CD14-positive monocyte (primary cell): ENCODE data around the gene TIRAP. TPM values are rescaled to one million over a fixed set of nuclear protein-coding genes. Genes with fewer than 3 reads are reported as not detected.

Source experiments
- DNase-seq, 3 donors: peaks; one replicate each; pipeline ENCODE4 v3.0.0-alpha.2; 2011 to 2022
- H2AFZ ChIP-seq: 2 replicates; pipeline ENCODE4 v1.6.0; 2012; ENCODE audit warnings: mild to moderate bottlenecking, low read depth, low read length, inconsistent platforms; ENCODE audit not compliant: insufficient read depth, poor library complexity, severe bottlenecking
- H3K27ac ChIP-seq, 2 donors: 1 replicate in 1 of 2; 2 replicates in 1 of 2; pipeline ENCODE4 v1.5.1; 2012 to 2013; ENCODE audit warnings: low read length in 2 of 2, control low read depth in 1 of 2, inconsistent platforms in 1 of 2, low read depth in 1 of 2, mild to moderate bottlenecking in 1 of 2
- H3K27me3 ChIP-seq, 2 donors: one replicate each; pipeline versions ENCODE4 v1.6.0 to v1.6.1; 2011 to 2013; ENCODE audit warnings: low read length in 2 of 2; ENCODE audit not compliant: control insufficient read depth in 2 of 2, insufficient read depth in 2 of 2
- H3K36me3 ChIP-seq, 2 donors: replicated peaks in 1 of 2; 1 replicate in 1 of 2; 2 replicates in 1 of 2; pipeline versions ENCODE4 v1.5.1 to v1.6.1; 2012 to 2013; ENCODE audit warnings: low read length in 2 of 2, control low read depth in 1 of 2, inconsistent platforms in 1 of 2, mild to moderate bottlenecking in 1 of 2; ENCODE audit not compliant: insufficient read depth in 2 of 2, control insufficient read depth in 1 of 2
- H3K4me1 ChIP-seq, 2 donors: 1 replicate in 1 of 2; 2 replicates in 1 of 2; pipeline versions ENCODE4 v1.5.1 to v1.6.1; 2012 to 2013; ENCODE audit warnings: low read length in 2 of 2, control low read depth in 1 of 2, inconsistent platforms in 1 of 2, mild to moderate bottlenecking in 1 of 2, moderate library complexity in 1 of 2; ENCODE audit not compliant: insufficient read depth in 2 of 2, control insufficient read depth in 1 of 2
- H3K4me2 ChIP-seq: replicated peaks from 2 replicates; pipeline ENCODE3; 2012; ENCODE audit warnings: low read length, moderate library complexity, mild to moderate bottlenecking; ENCODE audit not compliant: poor library complexity, severe bottlenecking; ENCODE audit errors: extremely low read depth
- H3K4me3 ChIP-seq, 3 experiments: fragments of 200-600 bp in 1 of 3; sonication (generic) in 1 of 3; replicated peaks in 1 of 3; 1 replicate in 2 of 3; 2 replicates in 1 of 3; pipeline ENCODE4 v1.5.1; 2011 to 2013; ENCODE audit warnings: low read length in 3 of 3, mild to moderate bottlenecking in 3 of 3, control low read depth in 2 of 3, low read depth in 2 of 3, inconsistent platforms in 1 of 3, moderate library complexity in 1 of 3
- H3K79me2 ChIP-seq: 2 replicates; pipeline ENCODE4 v1.6.0; 2012; ENCODE audit warnings: mild to moderate bottlenecking, control low read depth, inconsistent platforms, low read length, moderate library complexity; ENCODE audit not compliant: insufficient read depth
- H3K9ac ChIP-seq: 2 replicates; pipeline ENCODE4 v1.6.0; 2017; ENCODE audit warnings: low read length, mild to moderate bottlenecking; ENCODE audit not compliant: insufficient read depth, poor library complexity, severe bottlenecking
- H3K9me3 ChIP-seq, 2 donors: replicated peaks in 1 of 2; 1 replicate in 1 of 2; 2 replicates in 1 of 2; pipeline versions ENCODE4 v1.5.1 to v1.6.1; 2012 to 2013; ENCODE audit warnings: low read length in 2 of 2, control low read depth in 1 of 2; ENCODE audit not compliant: control insufficient read depth in 1 of 2, insufficient read depth in 1 of 2
- H4K20me1 ChIP-seq: 2 replicates; pipeline ENCODE4 v1.6.0; 2012; ENCODE audit warnings: mild to moderate bottlenecking, low read length, control low read depth, moderate library complexity; ENCODE audit not compliant: insufficient read depth
- H3K27ac Mint-ChIP-seq, 7 donors: one replicate each; pipeline ENCODE4 v1.8.0; 2020; ENCODE audit warnings: mild to moderate bottlenecking in 7 of 7, mixed read lengths in 7 of 7, moderate library complexity in 6 of 7, inconsistent platforms in 2 of 7
- H3K27me3 Mint-ChIP-seq, 3 donors: one replicate each; pipeline ENCODE4 v1.8.0; 2021 to 2022; ENCODE audit warnings: low read depth in 3 of 3, mild to moderate bottlenecking in 3 of 3, mixed read lengths in 3 of 3, moderate library complexity in 3 of 3, inconsistent platforms in 1 of 3
- H3K36me3 Mint-ChIP-seq, 2 donors: one replicate each; pipeline ENCODE4 v1.8.0; 2020; ENCODE audit warnings: mixed read lengths in 2 of 2, inconsistent platforms in 1 of 2, mild to moderate bottlenecking in 1 of 2
- H3K4me1 Mint-ChIP-seq: one replicate; pipeline ENCODE4 v1.8.0; 2020; ENCODE audit warnings: mild to moderate bottlenecking, mixed read lengths
- H3K4me3 Mint-ChIP-seq, 2 donors: one replicate each; pipeline ENCODE4 v1.8.0; 2020; ENCODE audit warnings: mild to moderate bottlenecking in 2 of 2, mixed read lengths in 2 of 2, moderate library complexity in 1 of 2
- H3K9me3 Mint-ChIP-seq, 7 donors: one replicate each; pipeline ENCODE4 v1.8.0; 2020 to 2022; ENCODE audit warnings: mixed read lengths in 7 of 7, mild to moderate bottlenecking in 6 of 7, moderate library complexity in 6 of 7, inconsistent platforms in 2 of 7
- CTCF ChIP-seq: fragments of 200-600 bp; IDR thresholded peaks from one replicate; pipeline ENCODE4 v1.8.0; 2022; ENCODE audit warnings: antibody characterized with exemption, mild to moderate bottlenecking
- WGBS: methylation state at CpG from one replicate; pipeline ENCODE4 v1.1.5; 2013; ENCODE audit warnings: missing lambda C conversion rate; ENCODE audit not compliant: insufficient coverage; 5-methylcytosine and 5-hydroxymethylcytosine counted together
- intact Hi-C, 2 donors: fragments of 100-400 bp; cut with micrococcal nuclease; formaldehyde crosslinking; loops; one replicate each; pipeline versions ENCODE4 v1.15.0 to v1.15.1; 2023
- polyA plus RNA-seq, 3 donors: library from polyadenylated mRNA; depleted of rRNA in 1 of 3; unstranded in 2 of 3; stranded (reverse) in 1 of 3; fragments of 300-500 nt in 2 of 3; fragments of >200 nt in 1 of 3; fragmentation: Illumina TruSeq in 2 of 3; gene quantifications; 1 replicate in 2 of 3; 2 replicates in 1 of 3; pipeline ENCODE4 v1.2.3, GENCODE V29; 2012 to 2021

Gene TIRAP
- polyA plus RNA-seq, 3 donors = 7.0 to 13.8 (median 11.1) TPM

- Histone ChIP-seq H3K9me3 (no peaks in the 10 kb centered on the region), H3K27ac (no peak overlapping the region), H3K36me3 (peaks cover 20 to 45% of the 10 kb centered on the region in 2 donors), H3K4me3 (no peak overlapping the region), H3K27me3 (no peaks in the 10 kb centered on the region), H3K79me2 (peaks cover 17% of the 10 kb centered on the region), H4K20me1 (no peaks in the 10 kb centered on the region), H2AFZ (no peak overlapping the region), H3K9ac (no peak overlapping the region), H3K4me1 (peaks cover 31 to 35% of the 10 kb centered on the region in 2 donors), H3K4me2 (no peak overlapping the region)
- Mint-ChIP-seq H3K27me3 (peaks cover 0 to 3% (median 2%) of the 10 kb centered on the region in 3 donors), H3K9me3 (peaks cover 0 to 2% (median 0%) of the 10 kb centered on the region in 7 donors), H3K36me3 (peaks cover 47 to 55% of the 10 kb centered on the region in 2 donors), H3K27ac (peak overlapping the region in 1 of 7 donors; percentile 5), H3K4me3 (no peak overlapping the region), H3K4me1 (peaks cover 34% of the 10 kb centered on the region)
- no peak for TF ChIP-seq CTCF
- DNase-seq = no peak
- intact Hi-C loops = no loop called here
- WGBS = 98% methylated on average over 4 of the region's 4 CpGs
Measured at GRCh38 chr11:126277780-126278179, 5.1 kb upstream of the TIRAP start.

DNA sequence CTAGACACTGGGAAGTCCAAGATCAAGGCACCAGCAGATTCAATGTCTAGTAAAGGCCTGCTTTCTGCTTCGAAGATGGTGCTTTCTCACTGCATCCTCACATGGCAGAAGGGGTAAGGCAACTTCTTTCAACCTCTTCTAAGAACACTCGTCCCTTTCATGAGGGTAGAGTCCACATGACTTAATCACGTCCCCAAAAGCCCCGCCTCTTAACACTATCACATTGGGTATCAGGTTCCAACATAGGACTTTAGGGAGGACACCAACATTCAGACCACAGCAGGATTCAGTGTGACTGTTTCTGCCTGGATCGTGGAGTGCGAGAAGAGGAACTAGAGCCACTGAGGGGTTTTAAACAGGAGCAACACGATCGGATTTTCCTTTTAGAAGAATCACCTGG lies 3.7 kb upstream of the TIRAP start:
- DNase-seq = no peak
- Histone ChIP-seq H3K9ac (no peak overlapping the region), H3K36me3 (peaks cover 12 to 31% of the 10 kb centered on the region in 2 donors), H3K27me3 (no peaks in the 10 kb centered on the region), H2AFZ (peak overlapping the region; percentile 20), H3K4me1 (peaks cover 39 to 44% of the 10 kb centered on the region in 2 donors), H3K9me3 (no peaks in the 10 kb centered on the region), H3K4me2 (no peak overlapping the region), H3K4me3 (no peak overlapping the region), H4K20me1 (peaks cover 2% of the 10 kb centered on the region), H3K27ac (no peak overlapping the region), H3K79me2 (peaks cover 26% of the 10 kb centered on the region)
- H3K4me3 Mint-ChIP-seq = no peak overlapping the region
- H3K36me3 Mint-ChIP-seq = peaks cover 33 to 42% of the 10 kb centered on the region in 2 donors
- intact Hi-C loops = no loop called here
- H3K9me3 Mint-ChIP-seq = peaks cover 0 to 3% (median 0%) of the 10 kb centered on the region in 7 donors
- peaks cover 0 to 4% (median 2%) of the 10 kb centered on the region in 3 donors for H3K27me3 Mint-ChIP-seq
- WGBS = 76% methylated on average over 5 of the region's 8 CpGs
- no peak for TF ChIP-seq CTCF
- peak overlapping the region in 6 of 7 donors; percentile 2 to 96 (median 94) for H3K27ac Mint-ChIP-seq
- peaks cover 43% of the 10 kb centered on the region for H3K4me1 Mint-ChIP-seq
